ENCODE results near the gene FGF22. TPM values are rescaled to one million over a fixed set of nuclear protein-coding genes. Genes with fewer than 3 reads are reported as not detected.

Gene FGF22
- total and polyA plus RNA-seq, 2 of the 13 experiments (the other 11 are each of a cell fraction or from before 2014, with no cell fraction given): 0.24 TPM; not detected in 1

GRCh38 chr19:660793-661426, 21.2 kb downstream of the FGF22 start (continued):
- TF ChIP-seq ZNF331 (CRISPR knock-in tag; IDR thresholded peaks at IDR 0.05): peak; percentile 38; the same call in 1 of the 2 replicates
- TF ChIP-seq, protein P1, sequence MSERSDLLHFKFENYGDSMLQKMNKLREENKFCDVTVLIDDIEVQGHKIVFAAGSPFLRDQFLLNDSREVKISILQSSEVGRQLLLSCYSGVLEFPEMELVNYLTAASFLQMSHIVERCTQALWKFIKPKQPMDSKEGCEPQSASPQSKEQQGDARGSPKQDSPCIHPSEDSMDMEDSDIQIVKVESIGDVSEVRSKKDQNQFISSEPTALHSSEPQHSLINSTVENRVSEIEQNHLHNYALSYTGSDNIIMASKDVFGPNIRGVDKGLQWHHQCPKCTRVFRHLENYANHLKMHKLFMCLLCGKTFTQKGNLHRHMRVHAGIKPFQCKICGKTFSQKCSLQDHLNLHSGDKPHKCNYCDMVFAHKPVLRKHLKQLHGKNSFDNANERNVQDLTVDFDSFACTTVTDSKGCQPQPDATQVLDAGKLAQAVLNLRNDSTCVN (CRISPR knock-in tag; IDR thresholded peaks at IDR 0.05; ENCODE audit: borderline replicate concordance): no peak; the same call in 1 of the 2 replicates
- 0 out of 2 replicates have a peak, but pooled peaks have one; percentile 27 for TF ChIP-seq CREB1 (IDR thresholded peaks at IDR 0.05)
- TF ChIP-seq CREB1 (CRISPR knock-in tag; IDR thresholded peaks at IDR 0.05): no peak
- TF ChIP-seq ZNF546 (CRISPR knock-in tag; conservative IDR thresholded peaks at IDR 0.05): no peak
- TF ChIP-seq ZNF513 (CRISPR knock-in tag; conservative IDR thresholded peaks at IDR 0.05): no peak
- TF ChIP-seq ATF1 (CRISPR knock-in tag; IDR thresholded peaks at IDR 0.05): no peak
- TF ChIP-seq NFIB (CRISPR knock-in tag; IDR thresholded peaks at IDR 0.05; ENCODE audit: borderline replicate concordance): no peak
- TF ChIP-seq, protein P2, sequence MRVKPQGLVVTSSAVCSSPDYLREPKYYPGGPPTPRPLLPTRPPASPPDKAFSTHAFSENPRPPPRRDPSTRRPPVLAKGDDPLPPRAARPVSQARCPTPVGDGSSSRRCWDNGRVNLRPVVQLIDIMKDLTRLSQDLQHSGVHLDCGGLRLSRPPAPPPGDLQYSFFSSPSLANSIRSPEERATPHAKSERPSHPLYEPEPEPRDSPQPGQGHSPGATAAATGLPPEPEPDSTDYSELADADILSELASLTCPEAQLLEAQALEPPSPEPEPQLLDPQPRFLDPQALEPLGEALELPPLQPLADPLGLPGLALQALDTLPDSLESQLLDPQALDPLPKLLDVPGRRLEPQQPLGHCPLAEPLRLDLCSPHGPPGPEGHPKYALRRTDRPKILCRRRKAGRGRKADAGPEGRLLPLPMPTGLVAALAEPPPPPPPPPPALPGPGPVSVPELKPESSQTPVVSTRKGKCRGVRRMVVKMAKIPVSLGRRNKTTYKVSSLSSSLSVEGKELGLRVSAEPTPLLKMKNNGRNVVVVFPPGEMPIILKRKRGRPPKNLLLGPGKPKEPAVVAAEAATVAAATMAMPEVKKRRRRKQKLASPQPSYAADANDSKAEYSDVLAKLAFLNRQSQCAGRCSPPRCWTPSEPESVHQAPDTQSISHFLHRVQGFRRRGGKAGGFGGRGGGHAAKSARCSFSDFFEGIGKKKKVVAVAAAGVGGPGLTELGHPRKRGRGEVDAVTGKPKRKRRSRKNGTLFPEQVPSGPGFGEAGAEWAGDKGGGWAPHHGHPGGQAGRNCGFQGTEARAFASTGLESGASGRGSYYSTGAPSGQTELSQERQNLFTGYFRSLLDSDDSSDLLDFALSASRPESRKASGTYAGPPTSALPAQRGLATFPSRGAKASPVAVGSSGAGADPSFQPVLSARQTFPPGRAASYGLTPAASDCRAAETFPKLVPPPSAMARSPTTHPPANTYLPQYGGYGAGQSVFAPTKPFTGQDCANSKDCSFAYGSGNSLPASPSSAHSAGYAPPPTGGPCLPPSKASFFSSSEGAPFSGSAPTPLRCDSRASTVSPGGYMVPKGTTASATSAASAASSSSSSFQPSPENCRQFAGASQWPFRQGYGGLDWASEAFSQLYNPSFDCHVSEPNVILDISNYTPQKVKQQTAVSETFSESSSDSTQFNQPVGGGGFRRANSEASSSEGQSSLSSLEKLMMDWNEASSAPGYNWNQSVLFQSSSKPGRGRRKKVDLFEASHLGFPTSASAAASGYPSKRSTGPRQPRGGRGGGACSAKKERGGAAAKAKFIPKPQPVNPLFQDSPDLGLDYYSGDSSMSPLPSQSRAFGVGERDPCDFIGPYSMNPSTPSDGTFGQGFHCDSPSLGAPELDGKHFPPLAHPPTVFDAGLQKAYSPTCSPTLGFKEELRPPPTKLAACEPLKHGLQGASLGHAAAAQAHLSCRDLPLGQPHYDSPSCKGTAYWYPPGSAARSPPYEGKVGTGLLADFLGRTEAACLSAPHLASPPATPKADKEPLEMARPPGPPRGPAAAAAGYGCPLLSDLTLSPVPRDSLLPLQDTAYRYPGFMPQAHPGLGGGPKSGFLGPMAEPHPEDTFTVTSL (CRISPR knock-in tag; IDR thresholded peaks at IDR 0.05; ENCODE audit: borderline replicate concordance): no peak
- no peak for TF ChIP-seq ZBTB10 (CRISPR knock-in tag; IDR thresholded peaks at IDR 0.05; ENCODE audit: borderline replicate concordance)
- TF ChIP-seq ZNF12 (CRISPR knock-in tag; IDR thresholded peaks at IDR 0.05): no peak
- TF ChIP-seq ZFP36 (IDR thresholded peaks at IDR 0.05; ENCODE audit: borderline replicate concordance, low read depth, low read length, partially characterized antibody): no peak
- TF ChIP-seq THYN1 (CRISPR knock-in tag; IDR thresholded peaks at IDR 0.05; ENCODE audit: borderline replicate concordance, low read depth): no peak
- TF ChIP-seq TOPORS (CRISPR knock-in tag; IDR thresholded peaks at IDR 0.05): peak; percentile 70; the same call in 1 of the 2 replicates
- TF ChIP-seq ZFP90 (CRISPR knock-in tag; IDR thresholded peaks at IDR 0.05; ENCODE audit: borderline replicate concordance): peak; percentile 57; the same call in 1 of the 2 replicates
- TF ChIP-seq, protein P3, sequence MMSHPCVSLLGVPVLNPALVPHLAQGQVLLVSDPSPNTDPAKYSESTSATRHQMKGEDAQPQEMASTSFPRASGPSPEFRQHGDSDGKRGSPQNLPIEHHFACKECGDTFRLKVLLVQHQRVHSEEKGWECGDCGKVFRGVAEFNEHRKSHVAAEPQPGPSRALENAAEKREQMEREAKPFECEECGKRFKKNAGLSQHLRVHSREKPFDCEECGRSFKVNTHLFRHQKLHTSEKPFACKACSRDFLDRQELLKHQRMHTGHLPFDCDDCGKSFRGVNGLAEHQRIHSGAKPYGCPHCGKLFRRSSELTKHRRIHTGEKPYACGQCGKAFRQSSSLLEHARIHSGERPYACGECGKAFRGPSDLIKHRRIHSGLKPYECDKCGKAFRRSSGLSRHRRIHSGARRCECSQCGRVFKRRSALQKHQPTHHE (CRISPR knock-in tag; IDR thresholded peaks at IDR 0.05; ENCODE audit: borderline replicate concordance): peak; percentile 55; the same call in 1 of the 2 replicates
